HCT116 (cell line): ENCODE results near the gene HOXD1.

Experiments
- CBX3 ChIP-seq: IDR thresholded peaks from 2 replicates; pipeline ENCODE4 v1.6.1; 2012; ENCODE audit warnings: low read depth
- CEBPB ChIP-seq: IDR thresholded peaks from 2 replicates; pipeline ENCODE4 v1.6.1; 2012; ENCODE audit warnings: low read depth
- CTCF ChIP-seq, 3 experiments: fragments of 200-600 bp in 1 of 3; sonication (generic) in 1 of 3; IDR thresholded peaks in 2 of 3; conservative IDR thresholded peaks in 1 of 3; 2 replicates each; pipeline ENCODE4 v1.5.1; 2012 to 2017; ENCODE audit warnings: low read depth in 2 of 3, low read length in 2 of 3, antibody characterized with exemption in 1 of 3, borderline replicate concordance in 1 of 3, control low read depth in 1 of 3, mild to moderate bottlenecking in 1 of 3, mixed read lengths in 1 of 3, mixed run types in 1 of 3, moderate library complexity in 1 of 3; ENCODE audit not compliant: insufficient read depth in 1 of 3
- EZH2 ChIP-seq: fragments of 200-600 bp; sonication (generic); IDR thresholded peaks from 2 replicates; pipeline ENCODE4 v1.6.1; 2017; ENCODE audit warnings: antibody characterized with exemption, mixed run types
- POLR2A ChIP-seq: IDR thresholded peaks from 2 replicates; pipeline ENCODE4 v1.7.0; 2011; ENCODE audit warnings: borderline replicate concordance; ENCODE audit not compliant: insufficient read depth, insufficient read length; ENCODE audit errors: extremely low read depth

- no peak for TF ChIP-seq CTCF (IDR thresholded peaks at IDR 0.05 in 2 of 3, conservative IDR thresholded peaks at IDR 0.05 in 1 of 3; ENCODE audit: borderline replicate concordance in 1 of 3, insufficient read depth in 1 of 3, low read depth in 2 of 3, low read length in 2 of 3)
- TF ChIP-seq CBX3: no peak
- no peak for TF ChIP-seq CEBPB
- TF ChIP-seq EZH2: no peak
- no peak for TF ChIP-seq POLR2A
Measured at GRCh38 chr2:176234156-176234555, 45.7 kb downstream of the HOXD1 start.
